K562 (cell line): ENCODE measurements around the gene STK32C.

Experiments used
- CTCF ChIP-seq, 3 experiments: IDR thresholded peaks in 2 of 3; conservative IDR thresholded peaks in 1 of 3; 2 replicates each; pipeline ENCODE4 v1.5.1; 2011 to 2012; ENCODE audit warnings: low read length in 3 of 3, mild to moderate bottlenecking in 3 of 3, control low read depth in 2 of 3, improper control_type of control experiment in 1 of 3, inconsistent platforms in 1 of 3, low read depth in 1 of 3, mixed read lengths in 1 of 3, moderate library complexity in 1 of 3; ENCODE audit not compliant: insufficient read depth in 2 of 3
- FOXK2 ChIP-seq, 2 experiments: fragments of 450-650 bp; IDR thresholded peaks in 1 of 2; conservative IDR thresholded peaks in 1 of 2; 2 replicates each; pipeline ENCODE4 v1.6.1; 2016; ENCODE audit warnings: low read depth in 2 of 2, mild to moderate bottlenecking in 1 of 2
- PHF20 ChIP-seq: fragments of 450-650 bp; IDR thresholded peaks from 2 replicates; pipeline ENCODE4 v1.6.1; 2018; ENCODE audit not compliant: partially characterized antibody

DNA sequence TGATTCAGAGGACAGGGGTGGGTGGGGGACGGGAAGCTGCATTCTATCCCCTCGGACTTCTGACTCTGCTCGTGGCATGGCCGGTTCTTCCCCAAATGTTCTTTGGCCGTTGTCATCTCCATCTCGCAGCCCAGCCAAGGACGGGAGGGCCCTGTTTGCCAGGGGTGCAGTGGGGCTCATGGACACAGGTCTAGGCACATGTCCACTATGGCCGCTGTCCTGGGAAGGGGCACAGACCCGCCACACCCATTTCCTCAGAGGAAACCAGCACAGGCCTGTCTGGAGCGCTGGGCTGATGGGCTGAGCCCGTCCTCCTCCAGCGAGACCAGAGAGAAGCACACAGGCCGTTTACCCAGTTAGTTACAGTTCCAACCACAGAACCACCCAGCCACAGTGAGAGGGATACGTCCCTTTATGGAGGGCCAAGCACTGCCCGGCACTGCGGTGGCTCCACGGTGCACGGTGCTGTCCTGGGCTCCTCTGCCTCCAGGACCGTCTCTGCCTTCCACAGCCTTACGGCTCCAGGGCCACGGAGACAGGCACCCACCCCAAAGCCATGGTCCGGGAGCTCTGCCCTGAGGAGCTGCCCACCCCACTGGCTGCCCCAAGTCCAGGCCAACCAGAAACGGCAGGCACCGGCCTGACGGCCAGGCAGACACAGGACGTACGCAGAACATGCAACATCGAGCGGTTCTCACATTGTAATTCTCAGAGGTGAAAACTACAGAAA lies 100.8 kb downstream of the STK32C start:
- TF ChIP-seq FOXK2 (conservative IDR thresholded peaks at IDR 0.05 in 1 of 2, IDR thresholded peaks at IDR 0.05 in 1 of 2; ENCODE audit: low read depth in 2 of 2) (no peak), CTCF (IDR thresholded peaks at IDR 0.05 in 2 of 3, conservative IDR thresholded peaks at IDR 0.05 in 1 of 3; ENCODE audit: insufficient read depth in 2 of 3, low read depth in 1 of 3, low read length in 3 of 3) (no peak), PHF20 (no peak)
